WTC11 (cell line): ENCODE data around the gene LPAR3. TPM values are rescaled to one million over a fixed set of nuclear protein-coding genes. Genes with fewer than 3 reads are reported as not detected.
A peak's percentile ranks its signal among the peaks of the same experiment; 100 is the strongest.

Experiments used
- ATAC-seq: fragments of 200-7000 bp; cut with Tn5 transposase; 2 replicates; pipeline ENCODE4 v1.10.0; 2021; ENCODE audit warnings: mild to moderate bottlenecking, moderate library complexity
- CTCF ChIA-PET: fragments of 300-600 bp; sonication (Branson Sonifier 250); formaldehyde crosslinking; loops from one replicate; lab custom pipeline; 2021; ENCODE audit warnings: antibody characterized with exemption; lab: Charles Lee
- POLR2A ChIA-PET: fragments of 350-600 bp; sonication (Branson Sonifier 250); formaldehyde crosslinking; loops from one replicate; lab custom pipeline; 2021; ENCODE audit warnings: antibody characterized with exemption; lab: Charles Lee
- DNase-seq: peaks from one replicate; pipeline ENCODE4 v3.0.0; 2021; ENCODE audit warnings: low spot score
- H3K27ac Mint-ChIP-seq: 2 replicates; pipeline ENCODE4 v1.8.0; 2021; ENCODE audit warnings: mixed read lengths
- H3K27me3 Mint-ChIP-seq: 2 replicates; pipeline ENCODE4 v1.8.0; 2021; ENCODE audit warnings: low read depth, mild to moderate bottlenecking, moderate library complexity, mixed read lengths
- H3K36me3 Mint-ChIP-seq: 2 replicates; pipeline ENCODE4 v1.8.0; 2021; ENCODE audit warnings: mixed read lengths
- H3K4me1 Mint-ChIP-seq: 2 replicates; pipeline ENCODE4 v1.8.0; 2022; ENCODE audit warnings: mixed read lengths
- H3K4me3 Mint-ChIP-seq: 2 replicates; pipeline ENCODE4 v1.8.0; 2021; ENCODE audit warnings: mild to moderate bottlenecking, moderate library complexity, mixed read lengths
- H3K9me3 Mint-ChIP-seq: 2 replicates; pipeline ENCODE4 v1.8.0; 2021; ENCODE audit warnings: mixed read lengths
- CREB1 ChIP-seq: sonication (generic); formaldehyde crosslinking; IDR thresholded peaks from 2 replicates; pipeline ENCODE4 v1.8.0; 2023; ENCODE audit warnings: mild to moderate bottlenecking, missing genetic modification reagents
- FOXK1 ChIP-seq: sonication (generic); formaldehyde crosslinking; IDR thresholded peaks from 2 replicates; pipeline ENCODE4 v1.8.0; 2022; ENCODE audit warnings: mild to moderate bottlenecking, moderate library complexity, missing genetic modification reagents
- FOXP1 ChIP-seq: sonication (generic); formaldehyde crosslinking; IDR thresholded peaks from 2 replicates; pipeline ENCODE4 v1.8.0; 2022; ENCODE audit warnings: missing genetic modification reagents, mild to moderate bottlenecking, moderate library complexity, borderline replicate concordance
- OVOL2 ChIP-seq: fragments of 250-450 bp; sonication (Bioruptor Pico); IDR thresholded peaks from 2 replicates; pipeline ENCODE4 v1.9.0; 2021; ENCODE audit warnings: mild to moderate bottlenecking, borderline replicate concordance
- RELA ChIP-seq: sonication (generic); formaldehyde crosslinking; IDR thresholded peaks from 2 replicates; pipeline ENCODE4 v1.8.1; 2022; ENCODE audit warnings: missing genetic modification reagents, mild to moderate bottlenecking, borderline replicate concordance
- TP53 ChIP-seq: sonication (generic); formaldehyde crosslinking; IDR thresholded peaks from 2 replicates; pipeline ENCODE4 v1.8.1; 2023; ENCODE audit warnings: mild to moderate bottlenecking, missing genetic modification reagents
- ZNF219 ChIP-seq: sonication (generic); formaldehyde crosslinking; IDR thresholded peaks from 2 replicates; pipeline ENCODE4 v1.8.0; 2023; ENCODE audit warnings: missing genetic modification reagents, mild to moderate bottlenecking, borderline replicate concordance
- ZNF317 ChIP-seq: sonication (generic); formaldehyde crosslinking; IDR thresholded peaks from 2 replicates; pipeline ENCODE4 v1.8.1; 2023; ENCODE audit warnings: low read depth, mild to moderate bottlenecking, moderate library complexity, missing genetic modification reagents, borderline replicate concordance
- total RNA-seq: library from RNA; stranded (reverse); gene quantifications from 3 replicates; pipeline ENCODE4 v1.2.3, GENCODE V29; 2021
- TF ChIP-seq, protein P1 (sequence below): sonication (generic); formaldehyde crosslinking; IDR thresholded peaks from 2 replicates; pipeline ENCODE4 v1.8.1; 2022; ENCODE audit warnings: low read depth, missing genetic modification reagents, borderline replicate concordance
- TF ChIP-seq, protein P2 (sequence below): sonication (generic); formaldehyde crosslinking; conservative IDR thresholded peaks from 2 replicates; pipeline ENCODE4 v1.8.1; 2023; ENCODE audit warnings: mild to moderate bottlenecking, low read depth, missing genetic modification reagents, moderate library complexity
- TF ChIP-seq, protein P3 (sequence below): fragments of 250-450 bp; sonication (Bioruptor Pico); conservative IDR thresholded peaks from 2 replicates; pipeline ENCODE4 v1.9.0; 2021; ENCODE audit warnings: mild to moderate bottlenecking
- TF ChIP-seq, protein P4 (sequence below): sonication (generic); formaldehyde crosslinking; IDR thresholded peaks from 2 replicates; pipeline ENCODE4 v1.8.1; 2022; ENCODE audit warnings: mild to moderate bottlenecking, missing genetic modification reagents, moderate library complexity, borderline replicate concordance
- TF ChIP-seq, protein P5 (sequence below): sonication (generic); formaldehyde crosslinking; IDR thresholded peaks from 2 replicates; pipeline ENCODE4 v1.8.1; 2022; ENCODE audit warnings: mild to moderate bottlenecking, moderate library complexity, missing genetic modification reagents
- TF ChIP-seq, protein P6 (sequence below): sonication (generic); formaldehyde crosslinking; conservative IDR thresholded peaks from 2 replicates; pipeline ENCODE4 v1.8.1; 2022; ENCODE audit warnings: mild to moderate bottlenecking, missing genetic modification reagents
- TF ChIP-seq, protein P7 (sequence below): sonication (generic); formaldehyde crosslinking; IDR thresholded peaks from 2 replicates; pipeline ENCODE4 v1.8.0; 2022; ENCODE audit warnings: mild to moderate bottlenecking, missing genetic modification reagents
- TF ChIP-seq, protein P8 (sequence below): sonication (generic); formaldehyde crosslinking; IDR thresholded peaks from 2 replicates; pipeline ENCODE4 v1.8.1; 2023; ENCODE audit warnings: mild to moderate bottlenecking, missing genetic modification reagents

Gene LPAR3
- total RNA-seq, 1 experiment from 2014 or later = 33.3 TPM

DNA sequence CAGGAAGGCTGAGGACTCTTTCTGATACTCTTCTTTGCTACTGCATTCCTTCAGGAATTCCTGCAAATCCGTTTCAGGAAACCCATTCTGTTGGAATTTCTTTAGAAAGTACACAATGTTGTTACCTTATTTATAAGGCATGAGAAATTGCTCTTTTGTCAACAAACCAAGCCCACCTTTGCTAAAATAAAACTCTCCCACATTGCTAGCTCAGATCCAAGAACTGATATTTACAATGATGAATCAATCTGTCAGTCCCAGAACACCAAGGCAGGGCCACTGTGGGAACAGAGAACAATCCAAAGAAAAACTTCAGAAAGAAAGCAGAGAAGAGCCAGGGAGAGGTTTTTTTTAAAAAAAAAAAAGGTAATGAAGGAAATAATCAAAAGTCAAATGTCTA is 36.6 kb upstream of the LPAR3 start (continued):
- TF ChIP-seq, protein P1, sequence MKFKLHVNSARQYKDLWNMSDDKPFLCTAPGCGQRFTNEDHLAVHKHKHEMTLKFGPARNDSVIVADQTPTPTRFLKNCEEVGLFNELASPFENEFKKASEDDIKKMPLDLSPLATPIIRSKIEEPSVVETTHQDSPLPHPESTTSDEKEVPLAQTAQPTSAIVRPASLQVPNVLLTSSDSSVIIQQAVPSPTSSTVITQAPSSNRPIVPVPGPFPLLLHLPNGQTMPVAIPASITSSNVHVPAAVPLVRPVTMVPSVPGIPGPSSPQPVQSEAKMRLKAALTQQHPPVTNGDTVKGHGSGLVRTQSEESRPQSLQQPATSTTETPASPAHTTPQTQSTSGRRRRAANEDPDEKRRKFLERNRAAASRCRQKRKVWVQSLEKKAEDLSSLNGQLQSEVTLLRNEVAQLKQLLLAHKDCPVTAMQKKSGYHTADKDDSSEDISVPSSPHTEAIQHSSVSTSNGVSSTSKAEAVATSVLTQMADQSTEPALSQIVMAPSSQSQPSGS (CRISPR knock-in tag) = no peak

DNA sequence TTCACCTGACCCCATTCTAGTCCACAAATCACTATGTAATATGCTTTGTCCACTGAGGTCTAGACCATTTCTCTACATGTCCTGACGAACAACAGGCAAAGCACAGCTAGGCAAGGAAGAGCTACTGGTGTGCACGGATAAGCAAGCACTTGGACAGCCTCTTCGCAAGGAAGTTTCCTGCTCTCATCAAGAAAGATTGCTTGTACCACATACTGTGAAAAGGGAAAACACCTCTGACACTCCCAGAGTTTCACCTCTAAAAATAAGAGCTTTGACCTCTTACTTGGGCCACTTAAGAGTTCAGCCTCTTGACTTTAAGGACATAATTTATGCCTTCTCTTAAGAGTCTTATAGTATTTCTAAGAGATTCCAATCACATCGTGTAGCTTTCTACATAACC is 36.0 kb upstream of the LPAR3 start:
- Mint-ChIP-seq H3K36me3 (no peaks in the 10 kb centered on the region), H3K27me3 (no peaks in the 10 kb centered on the region; the same call in 1 of the 2 replicates), H3K27ac (peak overlapping the region; percentile 64; the same call in 1 of the 2 replicates), H3K9me3 (no peaks in the 10 kb centered on the region), H3K4me1 (peaks cover 10% of the 10 kb centered on the region), H3K4me3 (no peak overlapping the region)
- no peak for TF ChIP-seq ZNF317
- TF ChIP-seq, protein P2, sequence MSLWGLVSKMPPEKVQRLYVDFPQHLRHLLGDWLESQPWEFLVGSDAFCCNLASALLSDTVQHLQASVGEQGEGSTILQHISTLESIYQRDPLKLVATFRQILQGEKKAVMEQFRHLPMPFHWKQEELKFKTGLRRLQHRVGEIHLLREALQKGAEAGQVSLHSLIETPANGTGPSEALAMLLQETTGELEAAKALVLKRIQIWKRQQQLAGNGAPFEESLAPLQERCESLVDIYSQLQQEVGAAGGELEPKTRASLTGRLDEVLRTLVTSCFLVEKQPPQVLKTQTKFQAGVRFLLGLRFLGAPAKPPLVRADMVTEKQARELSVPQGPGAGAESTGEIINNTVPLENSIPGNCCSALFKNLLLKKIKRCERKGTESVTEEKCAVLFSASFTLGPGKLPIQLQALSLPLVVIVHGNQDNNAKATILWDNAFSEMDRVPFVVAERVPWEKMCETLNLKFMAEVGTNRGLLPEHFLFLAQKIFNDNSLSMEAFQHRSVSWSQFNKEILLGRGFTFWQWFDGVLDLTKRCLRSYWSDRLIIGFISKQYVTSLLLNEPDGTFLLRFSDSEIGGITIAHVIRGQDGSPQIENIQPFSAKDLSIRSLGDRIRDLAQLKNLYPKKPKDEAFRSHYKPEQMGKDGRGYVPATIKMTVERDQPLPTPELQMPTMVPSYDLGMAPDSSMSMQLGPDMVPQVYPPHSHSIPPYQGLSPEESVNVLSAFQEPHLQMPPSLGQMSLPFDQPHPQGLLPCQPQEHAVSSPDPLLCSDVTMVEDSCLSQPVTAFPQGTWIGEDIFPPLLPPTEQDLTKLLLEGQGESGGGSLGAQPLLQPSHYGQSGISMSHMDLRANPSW (CRISPR knock-in tag) = no peak
- no peak for TF ChIP-seq FOXP1
- TF ChIP-seq OVOL2 (CRISPR knock-in tag) = no peak
- TF ChIP-seq, protein P3, sequence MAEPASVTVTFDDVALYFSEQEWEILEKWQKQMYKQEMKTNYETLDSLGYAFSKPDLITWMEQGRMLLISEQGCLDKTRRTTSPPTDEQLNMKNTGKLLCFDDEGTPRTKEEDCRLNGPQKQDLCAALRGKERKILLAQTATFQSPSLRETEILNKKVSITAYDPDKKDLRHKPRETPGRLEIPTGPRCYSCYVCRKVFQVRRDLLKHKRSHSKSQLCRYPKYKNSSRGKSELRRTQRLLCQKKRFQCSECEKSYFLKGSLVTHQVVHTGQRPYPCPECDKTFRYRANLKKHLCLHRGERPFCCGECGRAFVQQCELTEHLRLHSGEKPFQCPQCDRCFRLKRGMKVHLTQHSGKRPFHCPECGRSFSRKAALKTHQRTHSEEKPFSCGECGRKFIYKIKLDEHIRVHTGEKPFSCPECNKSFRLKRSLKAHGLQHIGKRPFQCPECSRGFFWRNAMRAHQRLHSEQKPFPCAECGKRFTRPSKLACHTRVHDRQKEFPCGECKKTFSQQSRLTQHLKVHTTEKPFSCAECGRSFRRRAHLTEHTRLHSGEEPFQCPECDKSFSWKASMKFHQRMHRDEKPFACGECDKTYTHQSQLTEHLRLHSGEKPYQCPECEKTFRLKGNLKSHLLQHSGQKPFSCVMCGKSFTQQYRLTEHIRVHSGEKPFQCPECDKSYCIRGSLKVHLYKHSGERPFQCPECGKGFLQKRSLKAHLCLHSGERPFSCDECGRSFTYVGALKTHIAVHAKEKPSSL = no peak
- TF ChIP-seq, protein P4, sequence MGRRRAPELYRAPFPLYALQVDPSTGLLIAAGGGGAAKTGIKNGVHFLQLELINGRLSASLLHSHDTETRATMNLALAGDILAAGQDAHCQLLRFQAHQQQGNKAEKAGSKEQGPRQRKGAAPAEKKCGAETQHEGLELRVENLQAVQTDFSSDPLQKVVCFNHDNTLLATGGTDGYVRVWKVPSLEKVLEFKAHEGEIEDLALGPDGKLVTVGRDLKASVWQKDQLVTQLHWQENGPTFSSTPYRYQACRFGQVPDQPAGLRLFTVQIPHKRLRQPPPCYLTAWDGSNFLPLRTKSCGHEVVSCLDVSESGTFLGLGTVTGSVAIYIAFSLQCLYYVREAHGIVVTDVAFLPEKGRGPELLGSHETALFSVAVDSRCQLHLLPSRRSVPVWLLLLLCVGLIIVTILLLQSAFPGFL (CRISPR knock-in tag) = no peak
- DNase-seq = no peak
- CTCF ChIA-PET = interaction anchor here (1.3 to 2.3 kb wide), 3 partner anchors 9 to 147 kb away, joined by 3 to 11 read pairs (median 5); no protein-coding TSS in a partner anchor
- POLR2A ChIA-PET = no interaction called here
- ATAC-seq = no peak

DNA sequence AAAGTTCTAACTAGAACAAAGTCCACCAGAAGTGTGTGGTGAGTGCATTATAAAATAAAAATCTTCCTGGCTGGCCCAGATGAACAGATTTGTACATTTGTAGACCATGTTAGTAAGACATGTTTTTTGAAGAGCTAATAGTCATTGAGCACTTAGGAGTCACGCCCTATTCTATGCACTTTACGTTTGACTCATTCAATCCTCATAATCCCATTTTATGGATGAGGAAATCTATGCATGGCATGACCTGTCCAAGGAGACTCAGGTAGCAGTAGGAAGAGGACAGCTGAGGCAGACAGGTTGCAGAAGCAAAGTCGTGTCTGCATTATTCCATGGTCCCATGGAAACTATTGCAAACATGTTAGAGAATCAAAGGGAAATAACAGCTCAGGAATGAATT is 30.3 kb upstream of the LPAR3 start:
- ChIA-PET POLR2A (no interaction called here), CTCF (interaction anchor here (1.5 kb wide), 1 partner anchor 12 kb away, joined by 4 read pairs; no protein-coding TSS in a partner anchor)
- no peak for DNase-seq
- Mint-ChIP-seq H3K4me3 (no peak overlapping the region), H3K27me3 (no peaks in the 10 kb centered on the region), H3K4me1 (no peaks in the 10 kb centered on the region), H3K27ac (no peak overlapping the region), H3K9me3 (no peaks in the 10 kb centered on the region), H3K36me3 (no peaks in the 10 kb centered on the region)
- no peak for ATAC-seq
- TF ChIP-seq RELA (CRISPR knock-in tag) = no peak
- TF ChIP-seq, protein P4 (CRISPR knock-in tag) = no peak
- TF ChIP-seq, protein P5, sequence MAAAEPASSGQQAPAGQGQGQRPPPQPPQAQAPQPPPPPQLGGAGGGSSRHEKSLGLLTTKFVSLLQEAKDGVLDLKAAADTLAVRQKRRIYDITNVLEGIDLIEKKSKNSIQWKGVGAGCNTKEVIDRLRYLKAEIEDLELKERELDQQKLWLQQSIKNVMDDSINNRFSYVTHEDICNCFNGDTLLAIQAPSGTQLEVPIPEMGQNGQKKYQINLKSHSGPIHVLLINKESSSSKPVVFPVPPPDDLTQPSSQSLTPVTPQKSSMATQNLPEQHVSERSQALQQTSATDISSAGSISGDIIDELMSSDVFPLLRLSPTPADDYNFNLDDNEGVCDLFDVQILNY = no peak
- no peak for TF ChIP-seq FOXK1 (CRISPR knock-in tag)
- no peak for TF ChIP-seq CREB1 (CRISPR knock-in tag)
- TF ChIP-seq, protein P6, sequence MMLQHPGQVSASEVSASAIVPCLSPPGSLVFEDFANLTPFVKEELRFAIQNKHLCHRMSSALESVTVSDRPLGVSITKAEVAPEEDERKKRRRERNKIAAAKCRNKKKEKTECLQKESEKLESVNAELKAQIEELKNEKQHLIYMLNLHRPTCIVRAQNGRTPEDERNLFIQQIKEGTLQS = no peak
- no peak for TF ChIP-seq TP53 (CRISPR knock-in tag)
- TF ChIP-seq, protein P7, sequence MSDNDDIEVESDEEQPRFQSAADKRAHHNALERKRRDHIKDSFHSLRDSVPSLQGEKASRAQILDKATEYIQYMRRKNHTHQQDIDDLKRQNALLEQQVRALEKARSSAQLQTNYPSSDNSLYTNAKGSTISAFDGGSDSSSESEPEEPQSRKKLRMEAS (CRISPR knock-in tag) = no peak
- TF ChIP-seq, protein P8, sequence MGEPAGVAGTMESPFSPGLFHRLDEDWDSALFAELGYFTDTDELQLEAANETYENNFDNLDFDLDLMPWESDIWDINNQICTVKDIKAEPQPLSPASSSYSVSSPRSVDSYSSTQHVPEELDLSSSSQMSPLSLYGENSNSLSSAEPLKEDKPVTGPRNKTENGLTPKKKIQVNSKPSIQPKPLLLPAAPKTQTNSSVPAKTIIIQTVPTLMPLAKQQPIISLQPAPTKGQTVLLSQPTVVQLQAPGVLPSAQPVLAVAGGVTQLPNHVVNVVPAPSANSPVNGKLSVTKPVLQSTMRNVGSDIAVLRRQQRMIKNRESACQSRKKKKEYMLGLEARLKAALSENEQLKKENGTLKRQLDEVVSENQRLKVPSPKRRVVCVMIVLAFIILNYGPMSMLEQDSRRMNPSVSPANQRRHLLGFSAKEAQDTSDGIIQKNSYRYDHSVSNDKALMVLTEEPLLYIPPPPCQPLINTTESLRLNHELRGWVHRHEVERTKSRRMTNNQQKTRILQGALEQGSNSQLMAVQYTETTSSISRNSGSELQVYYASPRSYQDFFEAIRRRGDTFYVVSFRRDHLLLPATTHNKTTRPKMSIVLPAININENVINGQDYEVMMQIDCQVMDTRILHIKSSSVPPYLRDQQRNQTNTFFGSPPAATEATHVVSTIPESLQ (CRISPR knock-in tag) = no peak
- TF ChIP-seq ZNF219 = no peak
